HG03135 (cell line): ENCODE results near the gene MITF.
"Not testable (repeated sequence)": the region's sequence is repeated elsewhere in the genome, so short reads cannot be mapped to it uniquely, and the experiment has no call there.

Source experiments
- ATAC-seq: cut with Tn5 transposase; IDR thresholded peaks from one replicate; pipeline ENCODE4 v1.9.1; 2021; ENCODE audit warnings: mild to moderate bottlenecking, moderate library complexity; ENCODE audit not compliant: unreplicated experiment

MITF gene

GRCh38 chr3:69784954-69785514 lies 45.8 kb downstream of the MITF start:
- ATAC-seq, result no peak

DNA sequence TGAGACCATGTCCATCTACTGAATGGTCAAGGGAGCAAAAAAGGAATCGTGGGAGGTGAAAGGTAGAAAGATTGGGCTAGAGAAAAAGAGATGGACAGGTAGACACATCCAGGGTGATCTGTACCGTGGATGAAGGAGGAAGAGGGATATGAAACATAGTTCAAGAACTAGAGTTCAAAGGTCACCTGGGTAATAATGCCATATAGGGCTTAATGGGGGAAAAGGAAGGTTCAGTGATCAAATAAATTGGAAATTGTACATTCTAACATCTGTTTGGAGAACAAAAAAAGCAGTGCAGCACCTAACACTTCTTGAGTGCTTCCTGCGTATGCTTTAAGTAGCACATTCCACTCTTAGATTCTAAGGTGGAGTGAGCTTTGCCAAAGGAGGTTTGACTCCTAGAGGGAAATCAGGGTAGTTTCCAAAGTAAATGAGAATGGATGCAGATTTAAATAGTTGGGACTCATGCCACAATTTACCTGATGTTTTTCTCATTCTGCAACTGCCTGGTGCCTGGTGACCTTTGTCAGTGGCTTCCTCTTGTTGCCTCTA lies 46.6 kb downstream of the MITF start:
- ATAC-seq, result no peak

GRCh38 chr3:69786854-69787253 lies 47.6 kb downstream of the MITF start:
- ATAC-seq, result no peak

DNA sequence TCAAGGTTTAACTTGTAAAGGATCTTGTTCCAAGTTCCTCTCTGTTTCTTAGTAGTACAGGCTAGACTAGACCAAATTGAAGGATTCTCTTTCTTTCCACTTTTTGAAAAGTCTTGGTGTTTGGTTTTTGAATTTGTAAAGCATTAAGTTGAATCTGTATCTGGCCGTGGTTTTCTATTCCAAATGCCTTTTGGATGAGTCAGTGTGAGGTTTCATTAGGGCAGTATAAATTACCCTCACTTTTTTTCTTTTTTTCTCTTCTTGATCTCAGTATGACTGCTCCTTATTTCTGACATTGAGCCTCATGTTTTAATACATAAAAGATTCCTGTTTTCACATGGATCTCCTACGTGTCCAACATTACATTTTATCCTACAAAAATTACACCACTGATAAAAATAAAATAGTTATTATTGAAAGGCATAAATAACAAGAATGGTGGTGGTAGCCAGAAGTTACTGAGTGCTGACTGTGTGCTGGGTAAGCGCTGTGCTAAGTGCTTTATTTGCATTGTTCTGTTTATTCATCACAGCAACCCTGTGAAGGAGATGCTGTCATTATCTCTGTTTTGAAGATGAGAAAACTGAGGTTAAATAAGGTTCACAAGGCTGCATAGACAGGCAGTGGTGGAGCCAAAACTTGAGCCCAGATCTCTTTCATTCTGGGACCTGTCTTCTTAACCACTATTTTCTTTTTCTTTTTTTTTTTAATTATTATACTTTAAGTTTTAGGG lies 48.3 kb downstream of the MITF start:
- ATAC-seq, result no peak

DNA sequence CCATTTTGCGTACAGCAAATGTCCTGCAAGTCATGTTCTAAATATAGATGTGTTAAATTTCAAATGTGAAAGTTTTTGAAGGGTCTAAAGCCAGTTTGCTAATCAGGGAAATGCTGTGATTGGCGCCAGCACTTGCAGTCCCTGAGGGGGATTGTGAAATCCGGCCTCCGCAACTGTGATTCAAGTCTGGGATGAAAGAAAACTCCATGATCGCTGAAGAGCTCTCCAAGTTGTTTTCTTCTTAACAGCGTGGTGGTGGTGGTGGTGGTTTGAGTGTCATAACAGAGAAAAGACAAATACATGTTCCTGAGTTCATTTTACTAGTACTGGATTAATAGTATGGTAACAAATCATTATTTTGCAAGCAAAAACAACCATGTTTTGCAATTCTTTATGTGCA lies 51.8 kb downstream of the MITF start:
- no peak for ATAC-seq

DNA sequence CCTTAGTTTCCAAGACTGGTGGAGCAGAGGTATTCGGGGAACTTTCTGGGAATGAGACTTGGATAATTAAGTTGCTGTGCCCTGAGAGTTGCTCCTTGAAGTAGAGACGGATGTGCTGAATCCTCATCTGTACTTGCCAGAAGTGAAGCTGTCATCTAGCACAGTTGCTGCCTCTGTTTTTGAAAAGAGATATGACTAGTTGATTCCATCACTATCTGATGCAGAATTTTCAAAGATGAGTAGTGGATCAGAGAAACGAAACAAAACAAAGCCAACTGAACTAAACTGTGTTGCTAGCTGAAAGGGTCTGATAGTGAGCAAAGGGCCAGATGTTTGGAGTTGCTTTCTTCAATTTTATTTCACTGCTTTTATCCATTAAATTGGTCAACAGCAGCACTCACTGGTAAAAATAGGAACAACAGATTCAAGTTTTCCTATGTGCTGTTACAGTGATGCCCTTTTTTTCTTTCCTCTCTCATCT lies 52.7 kb downstream of the MITF start:
- no peak for ATAC-seq

DNA sequence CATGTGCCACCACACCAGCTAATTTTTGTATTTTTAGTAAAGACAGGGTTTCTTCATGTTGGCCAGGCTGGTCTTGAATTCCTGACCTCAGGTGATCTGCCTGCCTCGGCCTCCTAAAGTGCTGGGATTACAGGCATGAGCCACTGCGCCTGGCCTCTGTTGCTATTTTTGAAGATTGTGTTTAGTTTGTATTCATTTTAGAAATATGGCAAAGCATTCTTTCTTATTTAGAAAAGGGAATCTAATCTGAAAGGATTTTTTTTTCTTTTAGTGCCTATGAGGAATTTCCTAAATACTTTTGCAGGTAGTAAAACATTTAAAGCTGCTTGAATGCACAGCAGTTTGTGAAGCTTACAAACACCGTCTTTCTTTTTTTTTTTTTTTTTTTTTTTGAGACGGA lies 56.9 kb downstream of the MITF start:
- ATAC-seq, result not testable (repeated sequence)

DNA sequence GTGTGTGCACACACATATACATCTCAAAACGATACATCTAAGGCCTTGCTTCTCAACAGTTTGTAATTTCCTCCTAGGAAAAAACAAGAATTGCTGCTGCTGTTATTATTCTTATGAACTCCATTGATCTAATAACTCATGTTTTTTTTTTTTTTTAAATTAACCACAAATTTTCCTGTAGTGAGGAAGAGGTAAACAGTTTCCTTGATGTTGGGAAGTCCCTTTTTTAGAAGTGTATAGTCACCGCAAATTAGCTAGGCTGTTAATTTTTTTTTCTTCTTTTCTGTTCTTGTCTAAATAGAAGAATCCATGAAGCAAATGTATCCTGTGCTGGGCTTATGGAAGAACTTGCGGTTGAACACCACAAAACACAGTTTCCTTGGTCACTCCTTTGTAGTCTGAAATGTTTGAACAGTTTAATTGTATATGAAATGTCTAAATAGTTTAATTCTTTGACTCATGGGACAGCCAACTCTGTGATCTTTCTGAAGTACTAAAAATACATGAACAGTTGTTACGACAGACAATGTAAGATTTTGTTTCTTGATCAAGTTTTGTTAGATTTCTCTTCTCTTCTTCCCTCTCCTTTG lies 64.5 kb downstream of the MITF start:
- ATAC-seq, result no peak

DNA sequence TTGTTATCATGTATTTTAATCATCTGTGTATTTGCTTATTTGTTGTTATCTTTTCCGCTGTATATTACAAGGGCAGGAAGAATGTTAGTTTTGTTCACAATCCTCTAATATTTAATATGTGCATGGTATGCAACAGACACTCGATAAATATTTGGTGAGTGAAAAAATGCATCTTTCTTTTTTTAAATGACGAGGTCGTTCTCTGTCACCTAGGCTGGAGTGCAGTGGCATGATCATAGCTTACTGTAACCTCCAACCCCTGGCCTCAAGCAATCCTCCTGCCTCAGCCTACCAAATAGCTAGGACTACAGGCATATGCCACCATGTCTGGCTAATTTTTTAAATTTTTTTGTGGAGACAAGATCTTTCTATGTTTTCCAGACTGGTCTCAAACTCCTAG lies 66.2 kb downstream of the MITF start:
- no peak for ATAC-seq

DNA sequence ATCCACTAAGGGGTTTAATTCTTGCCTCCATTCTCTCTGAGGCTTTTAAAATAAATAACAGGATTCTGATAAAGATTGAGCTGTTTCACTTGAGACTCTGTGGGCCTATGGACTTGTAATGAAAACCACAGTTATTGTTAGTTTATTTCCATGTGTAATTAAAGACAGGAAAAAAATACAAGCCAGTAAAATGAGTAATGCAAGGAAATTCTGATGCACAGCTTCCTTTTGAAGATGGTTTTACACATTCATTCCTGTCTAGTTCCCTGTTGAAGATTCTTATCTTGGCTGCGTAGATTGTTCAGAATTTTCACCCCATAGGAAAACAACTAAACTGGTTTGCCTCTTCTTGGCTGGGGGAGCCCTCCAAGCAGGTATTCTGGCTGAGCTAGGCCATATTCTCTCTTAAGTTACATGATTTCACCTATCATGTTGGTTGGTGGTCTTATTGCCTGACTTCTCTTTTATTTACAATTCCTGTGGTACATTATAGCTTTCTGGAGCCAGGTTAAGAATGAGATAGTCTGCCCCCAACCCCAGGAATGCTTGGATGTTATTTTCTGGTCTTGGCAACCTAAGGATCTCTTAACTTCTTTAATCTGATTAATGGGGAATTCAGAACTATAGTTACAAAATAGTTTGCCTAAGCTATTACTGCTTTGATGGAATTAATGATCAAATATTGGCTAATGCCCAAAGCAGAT lies 67.6 kb downstream of the MITF start:
- no peak for ATAC-seq

DNA sequence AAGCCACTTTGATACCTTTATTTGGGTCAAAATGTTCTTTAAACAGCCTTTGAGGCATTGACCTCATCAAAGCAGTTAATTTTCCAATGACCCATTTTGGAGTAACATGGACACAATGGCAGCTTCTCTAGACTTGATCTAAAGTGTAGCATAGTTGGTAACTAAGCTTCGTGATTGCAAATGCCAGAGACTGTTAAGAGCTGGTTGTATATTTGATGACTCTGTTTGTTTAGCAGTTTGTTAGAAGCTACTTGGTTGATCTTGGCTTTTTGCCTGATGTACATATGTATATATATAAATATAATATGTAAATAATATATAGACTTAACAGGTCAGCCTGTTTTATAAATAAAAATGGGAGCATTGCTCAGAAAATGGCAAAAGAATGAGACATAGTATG lies 68.4 kb downstream of the MITF start:
- no peak for ATAC-seq

DNA sequence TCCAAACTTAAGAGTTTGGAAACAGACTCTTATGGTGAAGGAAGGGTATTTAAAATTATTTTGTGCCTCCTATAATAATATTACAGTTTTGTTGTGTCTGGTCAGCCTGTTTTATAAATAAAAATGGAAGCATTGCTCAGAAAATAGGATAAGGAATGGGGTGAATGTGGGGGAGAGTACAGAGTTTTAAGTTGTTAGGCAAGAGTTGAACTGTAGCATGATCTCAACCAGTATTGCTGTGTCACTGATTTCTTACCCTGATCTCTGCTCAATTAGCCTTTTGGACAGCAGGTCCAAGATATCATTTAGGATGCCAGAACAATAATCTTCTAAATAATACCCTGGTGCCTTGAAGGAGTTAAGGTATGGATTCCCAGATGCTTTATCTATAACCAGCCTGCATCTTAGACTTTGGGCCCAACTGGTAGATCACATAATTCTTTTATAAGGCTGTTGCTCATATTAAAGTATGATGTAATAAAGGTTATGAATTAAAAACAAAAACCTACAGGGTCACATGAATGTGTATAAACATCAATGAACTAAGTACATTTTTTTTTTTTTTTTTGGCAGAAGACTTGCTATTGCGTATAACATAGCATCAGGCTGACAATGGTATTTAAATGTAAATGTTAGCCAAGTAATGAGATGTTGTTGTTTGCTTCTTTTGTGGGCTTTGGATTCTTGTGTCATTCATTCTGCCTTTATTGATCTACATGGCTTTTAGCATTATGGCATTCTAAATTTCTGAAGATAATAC lies 70.0 kb downstream of the MITF start:
- no peak for ATAC-seq

- no peak for ATAC-seq
These were observed 72.5 kb downstream of the MITF start for GRCh38 chr3:69811452-69812401.

GRCh38 chr3:69815970-69816369 lies 76.7 kb downstream of the MITF start:
- no peak for ATAC-seq

- ATAC-seq, result no peak
These were observed 78.7 kb downstream of the MITF start for GRCh38 chr3:69817988-69818387.

DNA sequence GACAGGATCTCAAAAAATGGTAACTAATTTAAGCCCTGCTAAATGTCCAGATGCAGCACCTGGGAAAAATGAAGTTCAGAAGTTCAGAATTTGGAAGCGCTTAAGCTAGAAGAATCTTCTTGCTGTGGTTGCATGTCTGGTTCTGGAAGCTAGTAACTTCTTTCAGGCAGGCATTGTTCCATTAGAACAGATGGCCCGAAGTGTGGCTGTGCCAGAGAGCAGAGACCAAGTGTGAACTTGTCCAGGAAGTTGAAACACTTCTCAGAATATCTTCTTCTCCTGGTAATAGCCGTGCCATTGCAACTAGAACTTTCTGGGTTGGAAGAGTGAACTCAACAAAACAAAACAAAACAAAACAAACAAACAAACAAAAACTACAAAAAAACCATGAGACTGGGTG lies 80.0 kb downstream of the MITF start:
- ATAC-seq, result no peak

DNA sequence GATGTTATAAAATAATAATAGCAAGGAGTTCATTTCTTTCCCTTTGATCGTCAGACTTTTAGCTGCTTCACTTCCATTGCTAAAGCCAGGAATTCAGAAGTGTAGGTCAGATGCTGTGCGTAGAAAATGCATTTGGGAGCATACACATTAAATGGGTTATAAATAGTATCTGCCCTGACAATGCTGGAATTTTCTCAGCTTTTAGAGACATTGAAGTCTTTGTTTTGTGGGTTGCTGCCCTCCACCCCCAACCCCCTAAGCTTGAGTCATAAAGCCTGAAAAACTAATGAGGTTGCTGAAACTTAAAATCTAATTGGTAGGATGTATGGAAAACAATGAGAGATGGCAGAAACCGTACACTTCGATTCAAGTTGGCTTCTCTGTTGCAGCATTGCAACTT lies 81.9 kb downstream of the MITF start:
- no peak for ATAC-seq

DNA sequence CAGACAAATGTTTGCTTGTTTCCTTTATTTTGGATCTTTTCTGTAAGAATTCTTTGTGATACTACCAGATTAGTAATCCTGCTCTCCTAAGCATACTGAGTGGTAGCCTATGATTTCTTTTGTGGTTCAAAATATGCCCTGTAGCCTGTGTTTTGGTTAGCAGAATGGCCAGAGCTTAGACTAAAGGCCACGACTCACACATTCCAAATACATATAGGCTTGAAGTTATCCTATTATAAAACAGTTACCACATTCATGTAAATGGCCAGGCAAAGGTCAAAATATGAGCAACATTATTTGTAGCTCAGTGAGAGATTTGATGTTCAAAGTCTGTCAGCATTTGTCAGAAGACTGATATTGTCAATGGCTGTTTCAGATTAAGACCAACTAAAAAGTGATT lies 84.5 kb downstream of the MITF start:
- no peak for ATAC-seq

GRCh38 chr3:69825446-69825845 lies 86.2 kb downstream of the MITF start:
- no peak for ATAC-seq

GRCh38 chr3:69827127-69827526 lies 87.9 kb downstream of the MITF start:
- no peak for ATAC-seq
